ENCODE measurements around the gene PTTG2.

DNA sequence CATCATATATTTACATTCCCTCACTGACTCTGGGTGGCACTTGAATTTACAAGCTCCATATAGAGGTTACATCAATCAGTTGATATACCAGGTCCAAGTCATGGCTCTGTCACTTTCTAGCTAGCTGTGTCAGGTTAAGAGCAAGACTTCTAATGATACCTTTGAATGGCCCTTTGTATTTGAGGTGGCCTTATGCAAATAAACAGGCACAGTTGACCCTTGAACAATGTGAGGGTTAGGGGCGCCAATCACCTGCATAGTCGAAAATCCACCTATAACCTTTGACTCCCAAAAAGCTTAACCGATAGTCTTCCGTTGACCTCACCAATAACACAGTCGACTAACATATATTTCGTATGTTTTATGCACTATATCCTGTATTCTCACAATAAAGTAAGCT lies 1.3 kb upstream of the PTTG2 start:
- TF ChIP-seq LEF1 (IDR thresholded peaks at IDR 0.05; ENCODE audit: borderline replicate concordance) (no peak), BHLHE40 (IDR thresholded peaks at IDR 0.05; ENCODE audit: borderline replicate concordance) (no peak)
